SH-SY5Y (cell line): ENCODE measurements around the gene SLC5A5.

Experiments used
- GATA2 ChIP-seq: IDR thresholded peaks from 2 replicates; pipeline ENCODE4 v1.6.1; 2011; ENCODE audit warnings: mild to moderate bottlenecking, low read depth, low read length
- GATA3 ChIP-seq: IDR thresholded peaks from 2 replicates; pipeline ENCODE4 v1.6.1; 2011; ENCODE audit warnings: low read depth, mild to moderate bottlenecking, low read length, moderate library complexity

- TF ChIP-seq GATA3 (no peak), GATA2 (no peak)
These were observed 66.5 kb downstream of the SLC5A5 start for GRCh38 chr19:17938092-17938845.
